ENCODE data around the gene C1QTNF6.

GRCh38 chr22:37132773-37133172, 55.3 kb downstream of the C1QTNF6 start:
- no peak for TF ChIP-seq RARB (CRISPR knock-in tag; IDR thresholded peaks at IDR 0.05)
- TF ChIP-seq ISL1 (CRISPR knock-in tag; IDR thresholded peaks at IDR 0.05): no peak
- TF ChIP-seq GLIS3 (CRISPR knock-in tag; IDR thresholded peaks at IDR 0.05): no peak
- TF ChIP-seq, protein P1, sequence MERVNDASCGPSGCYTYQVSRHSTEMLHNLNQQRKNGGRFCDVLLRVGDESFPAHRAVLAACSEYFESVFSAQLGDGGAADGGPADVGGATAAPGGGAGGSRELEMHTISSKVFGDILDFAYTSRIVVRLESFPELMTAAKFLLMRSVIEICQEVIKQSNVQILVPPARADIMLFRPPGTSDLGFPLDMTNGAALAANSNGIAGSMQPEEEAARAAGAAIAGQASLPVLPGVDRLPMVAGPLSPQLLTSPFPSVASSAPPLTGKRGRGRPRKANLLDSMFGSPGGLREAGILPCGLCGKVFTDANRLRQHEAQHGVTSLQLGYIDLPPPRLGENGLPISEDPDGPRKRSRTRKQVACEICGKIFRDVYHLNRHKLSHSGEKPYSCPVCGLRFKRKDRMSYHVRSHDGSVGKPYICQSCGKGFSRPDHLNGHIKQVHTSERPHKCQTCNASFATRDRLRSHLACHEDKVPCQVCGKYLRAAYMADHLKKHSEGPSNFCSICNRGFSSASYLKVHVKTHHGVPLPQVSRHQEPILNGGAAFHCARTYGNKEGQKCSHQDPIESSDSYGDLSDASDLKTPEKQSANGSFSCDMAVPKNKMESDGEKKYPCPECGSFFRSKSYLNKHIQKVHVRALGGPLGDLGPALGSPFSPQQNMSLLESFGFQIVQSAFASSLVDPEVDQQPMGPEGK (CRISPR knock-in tag; IDR thresholded peaks at IDR 0.05; ENCODE audit: borderline replicate concordance): no peak
